HCT116 (cell line): ENCODE results near the gene MINDY3. TPM values are rescaled to one million over a fixed set of nuclear protein-coding genes. Genes with fewer than 3 reads are reported as not detected.

Experiments
- ATAC-seq: fragments of 200-7000 bp; cut with Tn5 transposase; 2 replicates; pipeline ENCODE4 v1.9.1; 2020; ENCODE audit warnings: mild to moderate bottlenecking, moderate library complexity
- BruUV-seq: library from RNA; stranded (reverse); fragments of 400-500 nt; replicated peaks from 2 replicates; lab custom pipeline; 2021; lab: Mats Ljungman, UMichigan
- CTCF ChIA-PET: fragments of 300-600 bp; sonication (Branson Sonifier 250); formaldehyde crosslinking; loops from one replicate; lab custom pipeline; 2021; ENCODE audit warnings: antibody characterized with exemption; lab: Charles Lee
- POLR2A ChIA-PET: fragments of 300-600, 350-600 bp; sonication (Branson Sonifier 250); formaldehyde crosslinking; loops from one replicate; lab custom pipeline; 2021; ENCODE audit warnings: antibody characterized with exemption; lab: Charles Lee
- RAD21 ChIA-PET, 2 experiments: fragments of 300-600 bp; sonication (Branson Sonifier 250); formaldehyde crosslinking; loops; one replicate each; lab custom pipeline; 2023; ENCODE audit warnings: low total read pairs in 2 of 2; ENCODE audit not compliant: uncharacterized antibody in 2 of 2, unreplicated experiment in 2 of 2, low non-redundant PET in 1 of 2; lab: Charles Lee
- DNase-seq: peaks from one replicate; pipeline ENCODE4 v3.0.0-alpha.2; 2010; ENCODE audit warnings: low read depth, low spot score
- H2AFZ ChIP-seq: fragments of 200-600 bp; shearing (Covaris generic), sonication (generic); 2 replicates; pipeline ENCODE4 v1.6.1; 2017; ENCODE audit warnings: low read depth, mixed run types, mixed read lengths, antibody characterized with exemption, low read length; ENCODE audit not compliant: poor library complexity, severe bottlenecking
- H3K27ac ChIP-seq: 2 replicates; pipeline ENCODE4 v1.5.1; 2012; ENCODE audit warnings: low read depth, low read length
- H3K27me3 ChIP-seq: fragments of 200-600 bp; sonication (generic); 2 replicates; pipeline ENCODE4 v1.6.1; 2016; ENCODE audit warnings: mixed run types, low read length, mixed read lengths; ENCODE audit not compliant: insufficient read depth
- H3K36me3 ChIP-seq, 2 experiments: fragments of 200-500 bp in 1 of 2; fragments of 200-600 bp in 1 of 2; sonication (Bioruptor generic) in 1 of 2; sonication (generic) in 1 of 2; 2 replicates each; pipeline versions ENCODE4 v1.5.1 to v1.6.1; 2014 to 2016; ENCODE audit warnings: low read length in 2 of 2, inconsistent platforms in 1 of 2, mixed read lengths in 1 of 2, mixed run types in 1 of 2; ENCODE audit not compliant: insufficient read depth in 2 of 2, control insufficient read depth in 1 of 2
- H3K4me1 ChIP-seq, 2 experiments: fragments of 200-600 bp in 1 of 2; sonication (generic) in 1 of 2; 2 replicates each; pipeline versions ENCODE4 v1.5.1 to v1.6.1; 2012 to 2017; ENCODE audit warnings: low read length in 2 of 2, inconsistent platforms in 1 of 2, mild to moderate bottlenecking in 1 of 2, mixed read lengths in 1 of 2, mixed run types in 1 of 2, moderate library complexity in 1 of 2; ENCODE audit not compliant: insufficient read depth in 2 of 2, control insufficient read depth in 1 of 2
- H3K4me2 ChIP-seq: fragments of 200-600 bp; sonication (generic); 2 replicates; pipeline ENCODE4 v1.6.1; 2017; ENCODE audit warnings: mixed run types, low read length, mixed read lengths
- H3K4me3 ChIP-seq, 2 experiments: fragments of 200-600 bp in 1 of 2; sonication (generic) in 1 of 2; replicated peaks in 1 of 2; 2 replicates each; pipeline ENCODE4 v1.5.1; 2011 to 2016; ENCODE audit warnings: low read length in 2 of 2, control low read depth in 1 of 2, low read depth in 1 of 2, mild to moderate bottlenecking in 1 of 2, mixed read lengths in 1 of 2, mixed run types in 1 of 2
- H3K79me2 ChIP-seq: fragments of 200-600 bp; sonication (generic); 2 replicates; pipeline ENCODE4 v1.6.1; 2017; ENCODE audit warnings: mild to moderate bottlenecking, mixed run types, low read length, moderate library complexity, mixed read lengths; ENCODE audit not compliant: insufficient read depth
- H3K9ac ChIP-seq: fragments of 200-600 bp; sonication (generic); 2 replicates; pipeline ENCODE4 v1.6.1; 2016; ENCODE audit warnings: low read length, mixed read lengths
- H3K9me2 ChIP-seq: fragments of 200-600 bp; sonication (generic), shearing (Covaris generic); 2 replicates; pipeline ENCODE4 v1.6.1; 2017; ENCODE audit warnings: mixed run types, mild to moderate bottlenecking, moderate library complexity; ENCODE audit not compliant: insufficient read depth
- H3K9me3 ChIP-seq, 2 experiments: fragments of 200-500 bp in 1 of 2; fragments of 200-600 bp in 1 of 2; sonication (Bioruptor generic) in 1 of 2; sonication (generic) in 1 of 2; 2 replicates each; pipeline ENCODE4 v1.6.1; 2014 to 2017; ENCODE audit warnings: low read length in 2 of 2, mixed read lengths in 2 of 2, inconsistent platforms in 1 of 2, low read depth in 1 of 2, mild to moderate bottlenecking in 1 of 2, mixed run types in 1 of 2, moderate library complexity in 1 of 2; ENCODE audit not compliant: control insufficient read depth in 1 of 2, insufficient read depth in 1 of 2
- H4K20me1 ChIP-seq: fragments of 200-600 bp; sonication (generic), shearing (Covaris generic); 2 replicates; pipeline ENCODE4 v1.6.1; 2017; ENCODE audit warnings: mixed run types, mild to moderate bottlenecking, moderate library complexity; ENCODE audit not compliant: insufficient read depth
- EGR1 ChIP-seq: IDR thresholded peaks from 2 replicates; pipeline ENCODE4 v1.6.1; 2012; ENCODE audit warnings: low read depth
- ELF1 ChIP-seq: IDR thresholded peaks from 2 replicates; pipeline ENCODE4 v1.6.1; 2012; ENCODE audit warnings: low read depth, borderline replicate concordance
- EZH2 ChIP-seq: fragments of 200-600 bp; sonication (generic); IDR thresholded peaks from 2 replicates; pipeline ENCODE4 v1.6.1; 2017; ENCODE audit warnings: antibody characterized with exemption, mixed run types
- EZH2phosphoT487 ChIP-seq: fragments of 200-600 bp; IDR thresholded peaks from 2 replicates; pipeline ENCODE4 v1.6.1; 2018; ENCODE audit warnings: antibody characterized with exemption, borderline replicate concordance
- FOSL1 ChIP-seq: IDR thresholded peaks from 2 replicates; pipeline ENCODE4 v1.6.1; 2012; ENCODE audit warnings: low read depth
- JUND ChIP-seq: IDR thresholded peaks from 2 replicates; pipeline ENCODE4 v1.6.1; 2012
- POLR2A ChIP-seq: IDR thresholded peaks from 2 replicates; pipeline ENCODE4 v1.7.0; 2011; ENCODE audit warnings: borderline replicate concordance; ENCODE audit not compliant: insufficient read depth, insufficient read length; ENCODE audit errors: extremely low read depth
- POLR2AphosphoS5 ChIP-seq: IDR thresholded peaks from 2 replicates; pipeline ENCODE4 v1.6.1; 2011; ENCODE audit warnings: mild to moderate bottlenecking, low read depth, low read length, moderate library complexity
- RAD21 ChIP-seq: IDR thresholded peaks from 2 replicates; pipeline ENCODE4 v1.6.1; 2012; ENCODE audit warnings: low read depth, mild to moderate bottlenecking
- SIN3A ChIP-seq: IDR thresholded peaks from 2 replicates; pipeline ENCODE4 v1.6.1; 2012; ENCODE audit warnings: low read depth
- ZFX ChIP-seq: fragments of 450-650 bp; IDR thresholded peaks from 2 replicates; pipeline ENCODE4 v1.6.1; 2017
- ZNF274 ChIP-seq: fragments of 200-500 bp; sonication (Bioruptor generic); IDR thresholded peaks from 2 replicates; pipeline ENCODE4 v1.6.1; 2014; ENCODE audit warnings: mild to moderate bottlenecking, low read depth, low read length, inconsistent platforms
- intact Hi-C: fragments of 100-400 bp; cut with micrococcal nuclease; formaldehyde crosslinking; loops from 2 replicates; pipeline ENCODE4 v1.10.0; 2022
- total RNA-seq: library from RNA; stranded (reverse); gene quantifications from one replicate; pipeline ENCODE4 v1.2.1, GENCODE V29; 2021; ENCODE audit not compliant: unreplicated experiment
- TF ChIP-seq, protein P1 (sequence below): IDR thresholded peaks from 2 replicates; pipeline ENCODE4 v1.6.1; 2012; ENCODE audit warnings: low read depth
- TF ChIP-seq, protein P2 (sequence below): IDR thresholded peaks from 2 replicates; pipeline ENCODE4 v1.6.1; 2011; ENCODE audit warnings: mild to moderate bottlenecking, low read length, moderate library complexity; ENCODE audit not compliant: insufficient replicate concordance; ENCODE audit errors: extremely low read depth
- TF ChIP-seq, protein P3 (sequence below): IDR thresholded peaks from 2 replicates; pipeline ENCODE4 v1.6.1; 2012
- TF ChIP-seq, protein P4 (sequence below), 3 experiments: fragments of 200-600 bp in 1 of 3; sonication (generic) in 1 of 3; IDR thresholded peaks in 2 of 3; conservative IDR thresholded peaks in 1 of 3; 2 replicates each; pipeline ENCODE4 v1.5.1; 2012 to 2017; ENCODE audit warnings: low read depth in 2 of 3, low read length in 2 of 3, antibody characterized with exemption in 1 of 3, borderline replicate concordance in 1 of 3, control low read depth in 1 of 3, mild to moderate bottlenecking in 1 of 3, mixed read lengths in 1 of 3, mixed run types in 1 of 3, moderate library complexity in 1 of 3; ENCODE audit not compliant: insufficient read depth in 1 of 3

Gene MINDY3
- total RNA-seq, 1 experiment from 2014 or later, result 15.5 TPM

DNA sequence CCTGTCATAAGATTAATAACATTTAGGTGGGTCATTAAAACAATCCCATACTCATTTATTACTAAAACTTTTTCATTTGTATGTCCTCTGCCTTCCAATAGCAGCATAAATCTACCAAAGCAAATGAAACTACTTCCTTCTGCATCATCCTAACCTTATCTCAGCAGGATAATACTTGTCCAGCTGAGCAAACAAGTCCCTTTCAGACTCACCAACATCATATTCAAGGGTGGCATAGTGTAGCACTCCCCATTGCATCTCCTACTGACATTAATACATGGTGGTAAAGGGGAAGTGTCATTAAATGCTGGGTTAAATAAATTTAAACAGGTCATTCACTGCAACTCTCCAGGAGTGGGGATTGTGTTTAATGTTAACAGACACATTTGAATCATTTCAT lies 3.4 kb upstream of the MINDY3 start:
- CTCF ChIA-PET, result no interaction called here

More for the DNA sequence above, 3.4 kb upstream of the MINDY3 start:
- BruUV-seq, result no TSS peak
- H4K20me1 ChIP-seq, result no peaks in the 10 kb centered on the region
- no peak for TF ChIP-seq SIN3A
- no peak for TF ChIP-seq ELF1
- TF ChIP-seq, protein P1, sequence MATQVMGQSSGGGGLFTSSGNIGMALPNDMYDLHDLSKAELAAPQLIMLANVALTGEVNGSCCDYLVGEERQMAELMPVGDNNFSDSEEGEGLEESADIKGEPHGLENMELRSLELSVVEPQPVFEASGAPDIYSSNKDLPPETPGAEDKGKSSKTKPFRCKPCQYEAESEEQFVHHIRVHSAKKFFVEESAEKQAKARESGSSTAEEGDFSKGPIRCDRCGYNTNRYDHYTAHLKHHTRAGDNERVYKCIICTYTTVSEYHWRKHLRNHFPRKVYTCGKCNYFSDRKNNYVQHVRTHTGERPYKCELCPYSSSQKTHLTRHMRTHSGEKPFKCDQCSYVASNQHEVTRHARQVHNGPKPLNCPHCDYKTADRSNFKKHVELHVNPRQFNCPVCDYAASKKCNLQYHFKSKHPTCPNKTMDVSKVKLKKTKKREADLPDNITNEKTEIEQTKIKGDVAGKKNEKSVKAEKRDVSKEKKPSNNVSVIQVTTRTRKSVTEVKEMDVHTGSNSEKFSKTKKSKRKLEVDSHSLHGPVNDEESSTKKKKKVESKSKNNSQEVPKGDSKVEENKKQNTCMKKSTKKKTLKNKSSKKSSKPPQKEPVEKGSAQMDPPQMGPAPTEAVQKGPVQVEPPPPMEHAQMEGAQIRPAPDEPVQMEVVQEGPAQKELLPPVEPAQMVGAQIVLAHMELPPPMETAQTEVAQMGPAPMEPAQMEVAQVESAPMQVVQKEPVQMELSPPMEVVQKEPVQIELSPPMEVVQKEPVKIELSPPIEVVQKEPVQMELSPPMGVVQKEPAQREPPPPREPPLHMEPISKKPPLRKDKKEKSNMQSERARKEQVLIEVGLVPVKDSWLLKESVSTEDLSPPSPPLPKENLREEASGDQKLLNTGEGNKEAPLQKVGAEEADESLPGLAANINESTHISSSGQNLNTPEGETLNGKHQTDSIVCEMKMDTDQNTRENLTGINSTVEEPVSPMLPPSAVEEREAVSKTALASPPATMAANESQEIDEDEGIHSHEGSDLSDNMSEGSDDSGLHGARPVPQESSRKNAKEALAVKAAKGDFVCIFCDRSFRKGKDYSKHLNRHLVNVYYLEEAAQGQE, result no peak
- TF ChIP-seq, protein P2, sequence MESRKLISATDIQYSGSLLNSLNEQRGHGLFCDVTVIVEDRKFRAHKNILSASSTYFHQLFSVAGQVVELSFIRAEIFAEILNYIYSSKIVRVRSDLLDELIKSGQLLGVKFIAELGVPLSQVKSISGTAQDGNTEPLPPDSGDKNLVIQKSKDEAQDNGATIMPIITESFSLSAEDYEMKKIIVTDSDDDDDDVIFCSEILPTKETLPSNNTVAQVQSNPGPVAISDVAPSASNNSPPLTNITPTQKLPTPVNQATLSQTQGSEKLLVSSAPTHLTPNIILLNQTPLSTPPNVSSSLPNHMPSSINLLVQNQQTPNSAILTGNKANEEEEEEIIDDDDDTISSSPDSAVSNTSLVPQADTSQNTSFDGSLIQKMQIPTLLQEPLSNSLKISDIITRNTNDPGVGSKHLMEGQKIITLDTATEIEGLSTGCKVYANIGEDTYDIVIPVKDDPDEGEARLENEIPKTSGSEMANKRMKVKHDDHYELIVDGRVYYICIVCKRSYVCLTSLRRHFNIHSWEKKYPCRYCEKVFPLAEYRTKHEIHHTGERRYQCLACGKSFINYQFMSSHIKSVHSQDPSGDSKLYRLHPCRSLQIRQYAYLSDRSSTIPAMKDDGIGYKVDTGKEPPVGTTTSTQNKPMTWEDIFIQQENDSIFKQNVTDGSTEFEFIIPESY, result no peak
- no peak for TF ChIP-seq EZH2
- no peak for TF ChIP-seq RAD21
- no peak for TF ChIP-seq POLR2AphosphoS5
- TF ChIP-seq POLR2A, result no peak
- TF ChIP-seq, protein P3, sequence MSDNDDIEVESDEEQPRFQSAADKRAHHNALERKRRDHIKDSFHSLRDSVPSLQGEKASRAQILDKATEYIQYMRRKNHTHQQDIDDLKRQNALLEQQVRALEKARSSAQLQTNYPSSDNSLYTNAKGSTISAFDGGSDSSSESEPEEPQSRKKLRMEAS, result no peak
- TF ChIP-seq JUND, result no peak
- TF ChIP-seq ZFX, result no peak
- TF ChIP-seq ZNF274, result no peak
- no peak for TF ChIP-seq FOSL1
- TF ChIP-seq, protein P4, sequence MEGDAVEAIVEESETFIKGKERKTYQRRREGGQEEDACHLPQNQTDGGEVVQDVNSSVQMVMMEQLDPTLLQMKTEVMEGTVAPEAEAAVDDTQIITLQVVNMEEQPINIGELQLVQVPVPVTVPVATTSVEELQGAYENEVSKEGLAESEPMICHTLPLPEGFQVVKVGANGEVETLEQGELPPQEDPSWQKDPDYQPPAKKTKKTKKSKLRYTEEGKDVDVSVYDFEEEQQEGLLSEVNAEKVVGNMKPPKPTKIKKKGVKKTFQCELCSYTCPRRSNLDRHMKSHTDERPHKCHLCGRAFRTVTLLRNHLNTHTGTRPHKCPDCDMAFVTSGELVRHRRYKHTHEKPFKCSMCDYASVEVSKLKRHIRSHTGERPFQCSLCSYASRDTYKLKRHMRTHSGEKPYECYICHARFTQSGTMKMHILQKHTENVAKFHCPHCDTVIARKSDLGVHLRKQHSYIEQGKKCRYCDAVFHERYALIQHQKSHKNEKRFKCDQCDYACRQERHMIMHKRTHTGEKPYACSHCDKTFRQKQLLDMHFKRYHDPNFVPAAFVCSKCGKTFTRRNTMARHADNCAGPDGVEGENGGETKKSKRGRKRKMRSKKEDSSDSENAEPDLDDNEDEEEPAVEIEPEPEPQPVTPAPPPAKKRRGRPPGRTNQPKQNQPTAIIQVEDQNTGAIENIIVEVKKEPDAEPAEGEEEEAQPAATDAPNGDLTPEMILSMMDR (IDR thresholded peaks at IDR 0.05 in 2 of 3, conservative IDR thresholded peaks at IDR 0.05 in 1 of 3; ENCODE audit: borderline replicate concordance in 1 of 3, insufficient read depth in 1 of 3, low read depth in 2 of 3, low read length in 2 of 3), result no peak
- TF ChIP-seq EGR1, result no peak
- no peak for TF ChIP-seq EZH2phosphoT487
- peaks cover 25% of the 10 kb centered on the region for H3K27me3 ChIP-seq
- peaks cover 7 to 15% of the 10 kb centered on the region in 2 experiments; a peak in 3 of 4 replicates for H3K4me1 ChIP-seq
- H3K9me3 ChIP-seq, result no peaks in the 10 kb centered on the region
- H3K79me2 ChIP-seq, result peaks cover 14% of the 10 kb centered on the region
- H3K9ac ChIP-seq, result no peak overlapping the region
- H3K36me3 ChIP-seq, result no peaks in the 10 kb centered on the region
- no peak for DNase-seq
- no peaks in the 10 kb centered on the region for H3K9me2 ChIP-seq
- ChIA-PET POLR2A (no interaction called here), RAD21 (no interaction called here)
- no peak overlapping the region for H3K4me2 ChIP-seq
- intact Hi-C loops, result no loop called here
- H2AFZ ChIP-seq, result no peak overlapping the region
- ATAC-seq, result no peak
- H3K4me3 ChIP-seq, result no peak overlapping the region
- H3K27ac ChIP-seq, result no peak overlapping the region
